ENCODE results near the gene POLR3H.
"Not testable (repeated sequence)": the region's sequence is repeated elsewhere in the genome, so short reads cannot be mapped to it uniquely, and the experiment has no call there.

POLR3H gene

GRCh38 chr22:41564563-41564962 lies 20.3 kb upstream of the POLR3H start:
- DNase-seq (ENCODE audit: low read depth), result no peak

DNA sequence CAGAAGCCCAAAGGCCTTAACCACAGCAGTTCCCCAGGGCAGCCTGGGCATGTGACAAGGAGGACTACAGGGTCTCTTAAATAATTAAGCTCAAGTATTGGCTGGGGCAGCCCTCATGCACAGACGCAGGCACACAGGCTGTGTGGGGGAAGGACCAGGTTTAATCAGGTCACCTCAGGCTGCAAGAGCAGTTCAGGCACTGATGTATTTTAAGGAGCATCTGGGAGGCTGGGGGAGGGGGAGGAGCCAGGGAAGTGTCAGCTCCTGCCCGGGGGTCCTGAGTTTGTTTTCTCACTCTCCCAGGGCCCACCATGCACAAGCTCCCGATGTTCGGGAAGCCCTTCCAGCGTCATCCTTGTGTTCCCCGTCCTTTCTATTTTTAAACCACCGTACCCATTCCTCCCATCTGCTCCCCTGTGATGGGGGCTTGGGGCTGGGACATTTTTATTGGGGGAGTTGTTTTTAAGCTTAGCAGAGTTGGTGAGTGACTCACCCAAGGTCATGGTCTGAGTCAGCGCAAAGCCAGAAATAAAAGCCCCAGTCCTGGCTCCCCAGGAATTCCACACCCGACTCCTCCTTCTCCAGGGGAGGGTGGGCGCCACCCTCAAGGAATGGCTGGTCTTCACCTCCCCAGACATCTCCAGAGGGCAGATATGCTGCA lies 18.9 kb upstream of the POLR3H start:
- DNase-seq (ENCODE audit: low read depth), result no peak

DNA sequence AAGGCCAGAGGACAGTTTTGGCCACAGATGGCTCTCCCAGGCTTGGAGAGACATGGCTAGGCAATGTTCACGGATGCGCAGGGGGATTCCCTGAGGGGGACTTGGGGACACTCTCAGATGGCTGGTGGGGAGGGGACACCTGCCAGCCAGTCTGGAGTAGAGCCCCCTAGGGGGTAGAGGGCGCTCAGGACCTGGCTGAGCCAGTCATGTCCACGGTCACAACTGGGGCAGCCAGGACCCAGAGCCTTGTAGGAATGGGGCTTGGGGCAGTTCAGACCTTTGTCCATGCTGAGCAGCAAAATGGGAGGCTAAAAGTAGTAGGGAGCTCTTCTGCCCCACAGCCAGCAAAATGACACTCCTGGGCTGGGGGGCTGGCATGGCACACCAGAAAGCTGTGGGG lies 18.2 kb upstream of the POLR3H start:
- no peak for DNase-seq (ENCODE audit: low read depth)

DNA sequence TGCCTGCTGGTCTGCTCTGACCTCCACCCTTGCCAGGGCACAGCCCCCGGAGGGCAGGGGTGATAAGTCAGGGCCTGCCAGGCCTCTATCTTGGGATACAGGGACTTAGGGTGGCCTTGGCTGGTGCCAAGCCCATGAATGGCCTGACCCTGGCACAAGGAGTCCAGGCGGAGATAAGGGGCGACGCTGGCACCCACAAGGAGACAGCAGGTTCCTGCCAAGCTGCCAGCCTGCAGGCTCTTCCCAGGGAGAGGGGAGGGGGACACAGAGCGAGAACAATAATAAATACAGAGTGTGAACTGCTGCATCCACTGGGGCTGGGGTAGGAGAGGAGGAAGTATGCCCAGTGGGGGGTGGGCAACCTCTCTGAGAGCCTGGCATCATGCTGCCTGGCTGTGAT lies 17.5 kb upstream of the POLR3H start:
- DNase-seq (ENCODE audit: low read depth), result no peak

- DNase-seq (ENCODE audit: low read depth), result no peak
Observed at GRCh38 chr22:41561335-41561734, 17.1 kb upstream of the POLR3H start.

- DNase-seq (ENCODE audit: low read depth), result no peak
Observed at GRCh38 chr22:41560095-41560471, 15.8 kb upstream of the POLR3H start.

DNA sequence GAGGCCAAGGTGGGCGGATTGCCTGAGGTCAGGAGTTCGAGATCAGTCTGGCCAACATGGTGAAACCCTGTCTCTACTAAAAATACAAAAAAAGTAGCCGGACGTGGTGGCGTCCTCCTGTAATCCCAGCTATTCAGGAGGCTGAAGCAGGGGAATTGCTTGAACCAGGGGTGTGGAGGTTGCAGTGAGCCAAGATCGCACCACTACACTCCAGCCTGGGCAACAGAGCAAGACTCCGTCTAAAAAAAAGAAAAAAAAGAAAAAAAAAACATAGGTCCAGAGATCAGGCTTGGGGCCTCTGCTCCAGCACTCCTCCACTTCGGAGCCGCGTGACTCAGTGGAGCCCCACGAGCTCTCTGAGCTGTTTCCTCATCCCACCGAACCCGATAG lies 14.0 kb upstream of the POLR3H start:
- DNase-seq (ENCODE audit: low read depth), result not testable (repeated sequence)

- peak; percentile 52 for DNase-seq (ENCODE audit: low read depth)
Observed at GRCh38 chr22:41557401-41558240, 13.4 kb upstream of the POLR3H start.

GRCh38 chr22:41556561-41556960 lies 12.3 kb upstream of the POLR3H start:
- no peak for DNase-seq (ENCODE audit: low read depth)

DNA sequence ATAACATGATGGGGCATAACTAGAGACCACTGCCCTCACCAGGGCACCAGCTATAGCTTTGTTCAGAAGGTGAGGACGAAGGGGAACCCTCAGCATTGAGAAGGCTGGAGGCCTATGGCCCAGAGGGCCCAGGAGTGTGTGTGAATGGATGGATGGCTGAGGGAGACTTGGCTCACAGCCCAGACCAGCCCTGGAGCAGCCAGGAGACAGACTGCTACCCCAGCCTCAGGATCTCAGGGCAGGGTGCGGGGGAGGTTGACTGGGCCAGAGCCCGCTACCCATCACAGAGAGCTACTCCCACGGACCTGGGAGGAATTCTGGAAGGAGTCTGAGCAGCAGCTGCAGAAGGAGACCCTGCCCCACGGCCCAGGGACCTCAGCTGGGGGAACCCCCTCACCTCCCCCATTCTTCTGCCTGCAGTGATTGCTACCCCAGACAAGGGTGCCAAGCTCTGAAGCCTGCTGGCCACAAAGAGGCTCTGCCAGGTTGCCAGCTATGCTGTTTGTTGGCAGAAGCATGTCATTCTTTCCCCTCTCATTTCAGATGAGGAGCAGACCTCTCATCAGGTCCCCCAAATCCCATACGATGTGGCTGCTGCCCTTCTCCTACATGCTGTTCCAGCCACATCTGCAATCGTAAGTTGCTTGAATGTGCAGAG lies 11.2 kb upstream of the POLR3H start:
- DNase-seq (ENCODE audit: low read depth), result no peak

DNA sequence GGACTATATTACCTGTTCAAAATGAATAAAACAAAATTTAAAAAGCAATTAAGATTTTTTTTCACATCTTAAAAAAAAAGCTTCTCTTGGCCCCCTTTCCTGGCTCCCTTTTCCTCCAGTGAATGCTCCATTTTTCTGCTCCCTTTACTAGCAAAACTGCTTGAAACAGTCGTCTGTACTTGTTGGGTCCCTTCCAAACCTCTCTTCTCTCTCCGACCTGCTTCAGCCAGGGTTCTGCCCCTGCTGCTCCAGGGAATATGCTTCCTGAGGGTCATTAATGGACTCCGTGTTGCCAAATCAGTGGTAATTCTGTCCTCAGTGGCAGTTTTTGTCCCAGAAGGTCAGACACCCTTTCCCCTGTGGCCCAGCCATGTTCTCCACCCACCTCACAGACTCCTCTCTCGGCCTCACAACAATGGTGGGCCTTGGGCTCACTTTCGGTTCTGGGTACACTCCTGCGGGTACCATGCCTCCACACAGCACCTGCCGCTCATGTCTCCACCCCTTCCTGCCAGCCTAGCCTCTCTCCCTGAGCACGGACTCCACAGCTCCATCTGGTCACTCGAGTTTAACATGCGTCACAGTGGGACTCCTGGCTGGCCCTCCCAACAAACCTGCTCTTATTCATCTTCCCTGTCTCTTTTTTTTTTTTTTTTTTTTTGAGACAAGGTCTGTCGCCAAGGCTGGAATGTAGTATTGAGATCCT lies 7.8 kb upstream of the POLR3H start:
- DNase-seq (ENCODE audit: low read depth), result no peak

DNA sequence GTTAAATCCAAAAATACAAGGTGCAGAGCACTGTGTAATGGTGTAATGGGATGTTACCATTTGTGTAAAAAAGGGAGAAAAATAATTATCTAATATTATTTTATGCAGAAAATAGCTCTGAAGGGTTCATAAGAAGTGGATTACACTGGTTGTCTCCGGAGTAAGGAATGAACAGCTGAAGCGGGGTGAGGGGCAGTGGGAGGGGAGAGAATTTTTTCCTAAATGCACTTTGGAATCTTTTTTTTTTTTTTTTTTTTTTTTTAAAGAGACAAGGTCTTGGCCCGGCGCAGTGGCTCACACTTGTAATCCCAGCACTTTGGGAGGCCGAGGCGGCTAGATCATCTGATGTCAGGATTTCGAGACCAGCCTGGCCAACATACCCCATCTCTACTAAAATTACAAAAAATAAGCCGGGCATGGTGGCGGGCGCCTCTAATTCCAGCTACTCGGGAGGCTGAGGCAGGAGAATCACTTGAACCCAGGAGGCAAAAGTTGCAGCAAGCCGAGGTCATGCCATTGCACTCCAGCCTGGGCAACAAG lies 6.8 kb upstream of the POLR3H start:
- DNase-seq (ENCODE audit: low read depth), result no peak

DNA sequence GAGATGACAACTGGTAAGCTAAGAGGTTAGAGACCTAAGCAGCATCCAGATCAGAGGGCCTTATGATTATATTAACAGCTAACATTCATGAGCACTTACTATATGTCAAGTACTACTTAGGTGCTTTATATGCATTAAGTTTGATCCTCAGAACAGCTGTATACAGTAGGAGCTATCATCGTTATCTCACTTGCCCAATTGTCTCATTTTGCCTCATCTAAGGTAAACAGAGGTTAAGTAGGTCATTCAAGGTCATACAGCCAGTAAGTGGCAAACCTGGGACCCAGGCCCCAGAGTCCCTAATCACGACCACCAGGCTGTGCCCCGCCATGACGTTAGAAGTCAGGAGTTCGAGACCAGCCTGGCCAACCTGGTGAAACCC lies 4.6 kb upstream of the POLR3H start:
- no peak for DNase-seq (ENCODE audit: low read depth)

DNA sequence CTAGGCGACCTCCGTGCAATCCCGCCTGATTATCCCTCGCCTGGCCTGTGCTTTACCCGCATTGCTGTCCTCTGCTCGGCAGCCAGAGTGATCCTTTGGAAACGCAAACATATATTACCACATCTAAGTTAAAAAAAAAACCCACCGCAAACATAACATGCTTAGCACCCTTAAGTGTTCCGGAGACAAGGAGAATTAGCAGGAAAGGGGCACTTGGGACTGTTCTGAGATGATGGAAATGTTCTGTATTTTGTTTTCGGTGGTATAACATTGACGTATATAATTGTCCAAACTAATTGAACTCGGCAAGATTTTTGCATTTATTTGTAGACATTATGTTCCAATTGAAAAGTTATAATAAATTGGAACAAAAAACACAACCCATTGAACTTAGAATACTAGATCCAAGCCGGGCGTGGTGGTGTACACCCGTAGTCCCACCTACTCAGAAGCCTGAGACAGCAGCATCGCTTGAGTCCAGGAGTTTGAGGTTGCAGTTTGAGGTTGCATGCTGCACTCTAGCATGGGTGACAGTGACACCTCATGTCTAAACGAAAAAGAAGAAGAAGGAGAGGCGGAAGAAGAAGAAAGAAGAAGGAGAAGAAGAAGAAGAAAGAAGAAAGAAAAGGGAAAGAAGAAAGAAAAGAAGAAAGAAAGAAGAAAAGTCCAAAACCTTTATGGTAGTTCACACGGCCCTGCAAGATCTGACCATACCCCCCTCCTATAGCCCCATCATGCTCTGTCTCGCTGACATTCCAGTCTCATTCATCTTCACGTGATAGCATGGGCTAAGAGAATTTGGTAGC lies 604 bp upstream of the POLR3H start:
- DNase-seq (ENCODE audit: low read depth), result no peak

DNA sequence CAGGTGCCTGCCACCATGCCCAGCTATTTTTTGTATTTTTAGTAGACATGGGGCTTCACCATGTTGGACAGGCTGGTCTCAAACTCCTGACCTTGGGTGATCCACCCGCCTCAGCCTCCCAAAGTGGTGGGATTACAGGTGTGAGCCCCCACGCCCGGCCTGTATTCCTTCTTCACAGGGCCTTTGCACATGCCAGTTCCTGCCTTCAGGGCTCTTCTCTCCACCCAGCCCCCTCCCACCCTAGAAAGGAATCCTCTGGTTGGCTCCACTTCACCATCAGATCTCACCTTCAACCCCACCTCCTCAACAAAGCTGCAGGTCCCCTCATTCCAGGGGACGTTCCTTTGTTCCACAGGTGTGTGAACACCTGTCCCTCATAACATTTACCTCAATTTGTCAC lies 2.0 kb downstream of the POLR3H start:
- DNase-seq (ENCODE audit: low read depth), result no peak

GRCh38 chr22:41541484-41541883 lies 2.8 kb downstream of the POLR3H start:
- DNase-seq (ENCODE audit: low read depth), result no peak

DNA sequence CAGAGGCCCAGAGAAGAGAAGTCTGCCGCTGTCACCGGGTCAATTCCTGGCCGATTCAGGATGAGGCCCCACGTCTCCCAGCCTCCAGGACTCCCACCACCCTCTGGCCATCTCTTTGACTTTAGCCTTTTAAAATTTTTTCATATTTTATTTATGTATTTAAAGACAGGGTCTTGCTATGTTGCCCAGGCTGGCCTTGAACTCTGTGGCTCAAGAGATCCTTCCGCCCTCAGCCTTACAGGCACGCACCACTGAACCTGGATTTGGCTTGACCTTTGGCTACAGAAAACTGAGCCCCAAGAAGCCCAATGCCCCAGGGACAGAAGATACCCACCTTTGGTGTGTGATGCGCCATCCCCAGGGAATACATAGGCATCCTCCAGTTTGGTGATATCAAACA lies 3.9 kb downstream of the POLR3H start:
- DNase-seq (ENCODE audit: low read depth), result no peak

- DNase-seq (ENCODE audit: low read depth), result no peak
Observed at GRCh38 chr22:41540006-41540315, 4.3 kb downstream of the POLR3H start.

DNA sequence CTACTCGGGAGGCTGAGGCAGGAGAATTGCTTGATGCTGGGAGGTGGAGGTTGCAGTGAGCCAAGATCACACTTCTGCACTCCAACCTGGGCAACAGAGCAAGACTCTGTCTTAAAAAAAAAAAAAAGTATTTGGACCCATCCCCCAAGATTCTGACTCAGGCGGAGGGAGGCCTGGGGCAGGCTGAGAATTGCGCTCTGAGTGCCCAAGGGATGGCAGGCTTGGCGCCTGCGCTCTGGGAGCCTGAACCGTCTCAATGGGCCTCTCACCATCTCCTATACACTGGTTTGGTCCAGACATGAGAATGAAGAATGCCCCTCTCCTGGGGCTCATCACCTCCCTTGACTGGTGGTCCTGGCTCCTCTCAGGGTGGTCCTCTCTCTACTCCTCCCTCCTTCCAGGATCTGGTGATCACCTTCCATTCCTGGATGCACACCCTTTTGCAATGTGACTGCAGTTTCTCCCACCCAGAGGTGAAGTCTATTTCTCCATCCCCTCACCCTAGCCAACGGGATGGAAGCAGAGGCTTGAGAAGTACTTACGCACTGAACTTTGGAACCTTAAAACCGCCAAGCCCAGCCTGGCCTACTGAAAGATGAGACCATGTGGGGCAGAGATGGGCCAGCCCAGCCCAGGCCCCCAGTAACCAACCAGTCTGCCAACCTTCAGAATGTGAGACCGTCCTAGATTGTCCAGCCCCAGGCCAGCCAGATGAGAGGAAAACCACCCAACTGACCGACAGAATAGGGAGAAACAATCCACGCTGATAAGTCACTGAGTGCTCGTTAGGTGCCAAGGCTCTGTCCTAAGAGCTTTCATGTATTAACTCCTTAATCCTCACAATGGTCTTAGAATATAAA lies 4.9 kb downstream of the POLR3H start:
- peak; percentile 35 for DNase-seq (ENCODE audit: low read depth)

DNA sequence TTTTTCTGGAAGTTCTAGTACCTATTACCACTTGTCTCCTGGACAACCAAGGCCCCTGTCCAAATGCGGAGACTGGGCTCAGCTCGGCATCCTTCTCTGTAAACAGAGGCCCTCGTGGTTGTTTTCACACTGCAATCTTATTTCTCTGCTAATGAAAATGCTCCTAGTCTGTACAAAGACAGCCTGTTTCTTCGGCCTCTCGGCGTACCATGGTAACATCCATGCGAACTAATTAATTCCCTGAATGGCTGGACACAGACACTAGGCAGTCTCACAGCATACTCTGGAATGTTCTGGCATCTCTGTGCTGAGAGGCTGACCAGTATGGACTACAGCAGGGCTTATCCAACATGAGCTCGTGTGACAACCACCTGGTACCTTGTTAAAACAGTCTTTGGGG lies 5.7 kb downstream of the POLR3H start:
- no peak for DNase-seq (ENCODE audit: low read depth)

GRCh38 chr22:41537203-41537602 lies 7.1 kb downstream of the POLR3H start:
- no peak for DNase-seq (ENCODE audit: low read depth)

Measured in fibroblast of gingiva (primary cell).